Measurements from ENCODE around the gene TECPR1.

Gene TECPR1

DNA sequence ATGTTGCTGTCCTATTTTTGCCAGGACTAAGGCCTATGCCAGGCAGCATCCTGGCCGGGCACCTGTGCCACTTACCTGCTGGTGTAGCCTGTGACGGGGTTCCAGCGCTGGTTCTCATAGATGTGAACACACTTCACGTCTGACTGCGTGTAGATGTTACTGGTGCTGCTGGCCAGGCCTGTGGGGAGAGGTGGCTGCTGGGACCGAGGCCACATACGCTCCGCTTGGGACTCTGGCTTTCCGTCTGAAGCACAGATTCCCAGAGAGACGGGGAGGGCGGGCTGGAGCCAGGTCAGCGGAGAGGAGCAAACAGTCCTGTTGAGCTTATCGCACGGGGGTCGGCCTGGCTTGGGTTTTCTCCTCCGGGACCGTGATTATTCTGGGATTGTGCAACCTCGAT lies 24.1 kb downstream of the TECPR1 start:
- TF ChIP-seq, protein P1, sequence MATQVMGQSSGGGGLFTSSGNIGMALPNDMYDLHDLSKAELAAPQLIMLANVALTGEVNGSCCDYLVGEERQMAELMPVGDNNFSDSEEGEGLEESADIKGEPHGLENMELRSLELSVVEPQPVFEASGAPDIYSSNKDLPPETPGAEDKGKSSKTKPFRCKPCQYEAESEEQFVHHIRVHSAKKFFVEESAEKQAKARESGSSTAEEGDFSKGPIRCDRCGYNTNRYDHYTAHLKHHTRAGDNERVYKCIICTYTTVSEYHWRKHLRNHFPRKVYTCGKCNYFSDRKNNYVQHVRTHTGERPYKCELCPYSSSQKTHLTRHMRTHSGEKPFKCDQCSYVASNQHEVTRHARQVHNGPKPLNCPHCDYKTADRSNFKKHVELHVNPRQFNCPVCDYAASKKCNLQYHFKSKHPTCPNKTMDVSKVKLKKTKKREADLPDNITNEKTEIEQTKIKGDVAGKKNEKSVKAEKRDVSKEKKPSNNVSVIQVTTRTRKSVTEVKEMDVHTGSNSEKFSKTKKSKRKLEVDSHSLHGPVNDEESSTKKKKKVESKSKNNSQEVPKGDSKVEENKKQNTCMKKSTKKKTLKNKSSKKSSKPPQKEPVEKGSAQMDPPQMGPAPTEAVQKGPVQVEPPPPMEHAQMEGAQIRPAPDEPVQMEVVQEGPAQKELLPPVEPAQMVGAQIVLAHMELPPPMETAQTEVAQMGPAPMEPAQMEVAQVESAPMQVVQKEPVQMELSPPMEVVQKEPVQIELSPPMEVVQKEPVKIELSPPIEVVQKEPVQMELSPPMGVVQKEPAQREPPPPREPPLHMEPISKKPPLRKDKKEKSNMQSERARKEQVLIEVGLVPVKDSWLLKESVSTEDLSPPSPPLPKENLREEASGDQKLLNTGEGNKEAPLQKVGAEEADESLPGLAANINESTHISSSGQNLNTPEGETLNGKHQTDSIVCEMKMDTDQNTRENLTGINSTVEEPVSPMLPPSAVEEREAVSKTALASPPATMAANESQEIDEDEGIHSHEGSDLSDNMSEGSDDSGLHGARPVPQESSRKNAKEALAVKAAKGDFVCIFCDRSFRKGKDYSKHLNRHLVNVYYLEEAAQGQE (IDR thresholded peaks at IDR 0.05; ENCODE audit: insufficient read depth in 1 of 2, low read depth in 2 of 2, low read length in 2 of 2) = no peak
- TF ChIP-seq TAF1 (IDR thresholded peaks at IDR 0.05; ENCODE audit: borderline replicate concordance, insufficient read depth, low read length) = no peak
- no peak for TF ChIP-seq FOXP2 (optimal IDR thresholded peaks at IDR 0.05; ENCODE audit: borderline replicate concordance, extremely low read depth, extremely low read length, insufficient read depth)
- TF ChIP-seq POLR2AphosphoS5 (IDR thresholded peaks at IDR 0.05; ENCODE audit: low read depth, low read length) = no peak
- no peak for TF ChIP-seq SIN3A (IDR thresholded peaks at IDR 0.05; ENCODE audit: borderline replicate concordance, insufficient read depth, low read length)

DNA sequence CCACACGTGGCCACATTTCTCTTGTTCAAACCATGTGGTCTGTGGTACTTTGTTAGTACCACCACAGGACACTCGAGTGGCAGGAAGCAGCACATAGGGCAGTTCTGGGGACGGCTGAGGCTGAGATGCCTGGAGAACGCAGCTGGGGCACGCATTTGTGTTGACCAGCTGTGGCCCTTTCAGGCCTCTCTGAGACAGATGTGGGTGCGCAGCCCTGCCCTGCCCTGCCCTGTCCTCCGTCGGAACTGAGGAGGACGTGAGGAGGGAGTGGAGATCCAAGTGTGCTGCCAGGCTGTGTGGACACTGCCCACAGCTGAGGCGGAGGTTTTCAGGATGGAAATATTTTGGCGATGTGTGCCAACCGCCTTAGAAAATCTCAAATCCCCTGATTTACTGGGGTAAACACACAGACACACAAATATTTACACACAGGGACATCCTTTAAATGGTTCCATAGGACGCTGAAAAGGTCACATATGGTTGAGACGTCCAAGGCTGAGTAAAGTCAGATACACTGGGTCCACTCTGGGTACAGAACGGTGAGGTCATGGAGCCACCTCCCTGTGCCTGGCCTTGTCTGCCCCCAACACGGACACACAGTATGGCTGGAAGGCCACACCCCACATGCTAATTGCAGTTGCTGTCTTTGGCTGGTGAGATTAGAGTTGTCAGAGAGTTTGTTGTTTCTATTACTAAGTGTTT lies 26.0 kb downstream of the TECPR1 start:
- TF ChIP-seq TAF1 (IDR thresholded peaks at IDR 0.05; ENCODE audit: borderline replicate concordance, insufficient read depth, low read length) (no peak), FOXP2 (optimal IDR thresholded peaks at IDR 0.05; ENCODE audit: borderline replicate concordance, extremely low read depth, extremely low read length, insufficient read depth) (no peak), SIN3A (IDR thresholded peaks at IDR 0.05; ENCODE audit: borderline replicate concordance, insufficient read depth, low read length) (no peak), POLR2AphosphoS5 (IDR thresholded peaks at IDR 0.05; ENCODE audit: low read depth, low read length) (no peak)
- TF ChIP-seq, protein P1 (IDR thresholded peaks at IDR 0.05; ENCODE audit: insufficient read depth in 1 of 2, low read depth in 2 of 2, low read length in 2 of 2) = no peak

DNA sequence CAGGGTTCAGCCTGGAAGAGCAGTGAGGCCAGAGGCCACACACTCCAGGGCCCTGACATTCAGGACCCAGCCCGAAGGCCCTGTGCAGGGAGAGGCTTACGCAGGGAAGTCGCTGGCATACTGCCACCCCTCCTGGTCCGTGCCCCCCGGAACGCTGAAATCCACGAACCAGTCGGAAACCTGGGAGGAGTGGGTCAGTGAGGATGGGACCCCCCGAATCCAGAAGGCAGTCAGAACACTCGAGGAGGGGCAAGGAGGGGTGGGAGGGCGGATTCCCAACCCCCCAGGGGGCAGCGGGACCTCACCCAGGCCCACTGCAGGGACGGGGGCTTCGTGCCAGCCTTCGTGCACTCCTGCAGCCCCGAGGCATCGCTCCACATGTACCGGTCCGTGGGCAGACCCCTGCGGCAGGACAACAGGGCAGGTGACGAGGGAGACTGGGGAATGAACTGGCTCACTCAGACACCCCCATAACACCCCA lies 27.3 kb downstream of the TECPR1 start:
- TF ChIP-seq, protein P1 (IDR thresholded peaks at IDR 0.05; ENCODE audit: insufficient read depth in 1 of 2, low read depth in 2 of 2, low read length in 2 of 2) = no peak
- TF ChIP-seq TAF1 (IDR thresholded peaks at IDR 0.05; ENCODE audit: borderline replicate concordance, insufficient read depth, low read length) (no peak), POLR2AphosphoS5 (IDR thresholded peaks at IDR 0.05; ENCODE audit: low read depth, low read length) (no peak), SIN3A (IDR thresholded peaks at IDR 0.05; ENCODE audit: borderline replicate concordance, insufficient read depth, low read length) (no peak), FOXP2 (optimal IDR thresholded peaks at IDR 0.05; ENCODE audit: borderline replicate concordance, extremely low read depth, extremely low read length, insufficient read depth) (no peak)

DNA sequence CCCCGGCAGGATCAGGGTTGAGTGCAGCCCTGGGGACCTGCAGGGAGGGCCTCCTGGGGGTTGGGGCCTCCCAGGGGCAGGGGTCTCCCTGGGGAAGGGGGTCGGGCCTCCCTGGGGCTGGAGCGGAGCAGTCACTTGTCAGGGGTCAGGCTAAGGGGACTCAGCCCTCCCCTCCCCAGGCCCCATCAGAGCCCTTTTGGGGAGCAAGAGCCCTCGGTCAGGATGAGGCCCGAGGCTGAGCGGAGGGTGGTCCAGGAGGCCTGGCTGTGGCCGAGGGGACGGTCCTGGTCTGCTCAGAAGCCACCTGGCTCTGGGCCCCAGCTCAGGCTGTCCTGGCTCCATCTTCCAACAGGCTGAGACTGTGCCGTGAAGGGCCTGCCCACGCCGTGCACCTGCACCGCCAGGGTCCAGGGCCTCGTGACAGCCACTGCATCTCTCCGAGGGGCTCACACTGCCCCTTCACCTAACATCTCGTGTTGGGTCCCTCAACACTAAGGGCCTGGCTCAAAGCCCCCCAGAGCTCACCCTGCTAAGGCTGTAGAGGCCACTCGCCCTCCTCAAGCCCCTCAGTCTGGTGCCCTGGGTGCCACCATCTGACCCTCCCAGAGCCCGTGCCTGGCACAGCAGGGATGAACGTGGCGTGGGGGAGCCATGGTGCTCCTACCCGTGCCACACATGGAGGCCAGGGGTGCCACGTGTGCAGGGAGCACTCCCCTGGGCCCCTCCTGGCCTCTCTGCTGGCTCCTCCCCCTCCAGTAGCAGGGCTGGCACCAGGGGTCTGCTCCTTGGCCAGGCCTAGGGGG lies 27.9 kb downstream of the TECPR1 start:
- TF ChIP-seq, protein P1 (IDR thresholded peaks at IDR 0.05; ENCODE audit: insufficient read depth in 1 of 2, low read depth in 2 of 2, low read length in 2 of 2) = no peak
- no peak for TF ChIP-seq POLR2AphosphoS5 (IDR thresholded peaks at IDR 0.05; ENCODE audit: low read depth, low read length)

Measured in PFSK-1 (cell line).